Immature natural killer cell (primary cell): ENCODE data around the gene ARF1. TPM values are rescaled to one million over a fixed set of nuclear protein-coding genes. Genes with fewer than 3 reads are reported as not detected.

Source experiments
- DNase-seq, 3 donors: peaks; one replicate each; pipeline ENCODE4 v3.0.0; 2022; ENCODE audit warnings: mixed read lengths in 1 of 3
- H3K27ac Mint-ChIP-seq, 6 donors: one replicate each; pipeline ENCODE4 v1.8.0; 2020; ENCODE audit warnings: mixed read lengths in 6 of 6, mild to moderate bottlenecking in 5 of 6, inconsistent platforms in 4 of 6, moderate library complexity in 3 of 6
- H3K27me3 Mint-ChIP-seq, 3 donors: one replicate each; pipeline ENCODE4 v1.8.0; 2020 to 2021; ENCODE audit warnings: low read depth in 3 of 3, mild to moderate bottlenecking in 3 of 3, mixed read lengths in 3 of 3, moderate library complexity in 3 of 3, inconsistent platforms in 1 of 3
- H3K36me3 Mint-ChIP-seq, 3 donors: one replicate each; pipeline ENCODE4 v1.8.0; 2020; ENCODE audit warnings: mixed read lengths in 3 of 3, inconsistent platforms in 2 of 3, mild to moderate bottlenecking in 2 of 3
- H3K4me1 Mint-ChIP-seq, 2 donors: one replicate each; pipeline ENCODE4 v1.8.0; 2020; ENCODE audit warnings: inconsistent platforms in 2 of 2, mild to moderate bottlenecking in 2 of 2, mixed read lengths in 2 of 2, moderate library complexity in 1 of 2
- H3K4me3 Mint-ChIP-seq, 5 donors: one replicate each; pipeline ENCODE4 v1.8.0; 2020; ENCODE audit warnings: mild to moderate bottlenecking in 5 of 5, mixed read lengths in 5 of 5, inconsistent platforms in 3 of 5, moderate library complexity in 3 of 5
- H3K9me3 Mint-ChIP-seq, 6 donors: one replicate each; pipeline ENCODE4 v1.8.0; 2020; ENCODE audit warnings: mild to moderate bottlenecking in 6 of 6, mixed read lengths in 6 of 6, inconsistent platforms in 4 of 6, moderate library complexity in 3 of 6
- polyA plus RNA-seq, 3 donors: library from polyadenylated mRNA; unstranded; fragments of 300-500 nt; fragmentation: Illumina TruSeq; gene quantifications; one replicate each; pipeline ENCODE4 v1.2.3, GENCODE V29; 2021

The ARF1 gene
- polyA plus RNA-seq, 3 donors from 2014 or later: 533 to 916 (median 674) TPM

DNA sequence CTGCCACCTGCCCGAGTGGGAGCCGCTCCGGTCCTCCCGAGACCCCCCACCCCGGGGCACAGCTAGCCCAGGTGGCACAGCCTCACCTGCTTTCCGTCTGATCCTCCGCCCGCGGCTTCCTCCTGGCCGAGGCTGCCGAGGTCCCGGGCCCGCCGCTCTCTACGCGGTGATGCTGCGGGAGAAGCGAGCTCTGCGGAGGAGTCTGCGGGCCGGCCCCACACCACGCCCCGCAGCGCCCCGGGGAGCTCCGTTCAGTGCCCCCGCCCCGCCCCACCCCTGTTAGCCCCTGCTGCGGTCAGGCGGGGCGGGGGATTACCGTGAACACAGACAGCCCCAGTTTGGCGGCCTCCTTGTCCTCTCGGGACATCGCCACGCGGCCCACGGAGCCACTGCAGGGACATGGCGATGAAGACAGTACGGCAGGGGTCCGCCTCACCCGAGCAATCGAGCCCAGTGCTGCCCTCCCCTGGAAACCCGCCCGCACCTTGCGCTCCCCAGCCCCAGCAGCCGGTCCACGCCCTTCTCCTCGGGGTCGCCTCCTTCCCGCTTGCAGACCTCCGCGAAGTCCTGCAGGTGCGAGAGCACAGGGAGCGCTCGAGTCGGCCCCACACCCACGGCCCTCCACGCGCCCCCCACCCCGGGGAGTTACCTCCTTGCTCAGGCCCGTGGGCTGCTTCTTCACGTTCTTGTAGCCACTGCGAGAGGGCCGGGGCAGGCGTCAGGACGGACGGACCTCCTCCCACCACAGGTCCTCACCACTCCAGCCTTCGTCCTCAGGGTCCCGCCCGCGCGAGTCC is 19.7 kb downstream of the ARF1 start:
- H3K27me3 Mint-ChIP-seq: peaks cover 10 to 29% (median 21%) of the 10 kb centered on the region in 3 donors
- peak overlapping the region in 5 of 6 donors; percentile 51 to 88 (median 77) for H3K27ac Mint-ChIP-seq
- H3K36me3 Mint-ChIP-seq: peaks cover 7 to 14% (median 13%) of the 10 kb centered on the region in 3 donors
- H3K4me3 Mint-ChIP-seq: peak overlapping the region; percentile 73 to 94 (median 79)
- H3K4me1 Mint-ChIP-seq: peaks cover 29 to 40% of the 10 kb centered on the region in 2 donors
- H3K9me3 Mint-ChIP-seq: peaks cover 0 to 2% (median 0%) of the 10 kb centered on the region in 6 donors
- peak; percentile 50 to 60 (median 55) for DNase-seq

DNA sequence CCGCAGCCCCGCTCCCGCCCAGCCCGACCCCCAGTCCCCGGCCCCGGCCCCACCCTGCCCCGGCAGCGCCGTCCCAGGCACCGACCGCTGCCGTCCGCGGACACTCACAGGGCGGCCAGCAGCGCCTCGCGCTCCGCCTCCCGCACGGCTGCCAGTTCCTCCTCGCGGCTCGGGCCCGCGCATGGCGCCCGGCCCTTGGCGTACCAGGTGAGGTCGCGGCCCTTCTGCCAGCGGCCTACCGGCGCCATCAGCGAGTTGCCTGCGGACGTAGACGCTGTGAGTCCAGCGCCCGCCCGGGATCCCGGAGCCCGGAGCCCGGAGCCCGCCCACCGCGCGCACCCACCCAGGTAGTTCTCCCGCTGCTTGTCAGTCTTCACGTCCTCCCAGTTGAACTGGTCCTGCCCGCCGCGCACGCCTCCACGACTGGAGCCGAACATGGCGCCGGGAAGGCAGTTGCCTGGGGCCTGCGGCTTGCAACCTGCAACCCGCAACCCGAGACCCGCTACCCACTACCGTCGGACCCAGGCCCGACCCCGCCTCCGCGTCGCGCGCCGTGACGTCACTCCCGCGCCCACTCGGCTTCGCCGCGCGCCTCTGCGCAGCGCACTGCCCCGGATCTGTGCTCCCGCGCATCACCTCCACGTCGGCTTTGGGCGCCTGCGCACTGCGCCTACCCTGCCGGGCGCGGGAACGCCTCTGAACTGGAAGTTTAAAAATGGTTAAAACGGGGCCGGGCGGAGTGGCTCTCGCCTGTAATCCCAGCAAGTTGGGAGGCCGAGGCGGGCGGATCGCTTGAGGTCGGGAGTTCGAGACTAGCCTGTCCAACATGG is 20.5 kb downstream of the ARF1 start, which contains the start of gene C1orf35:
Gene C1orf35, minus strand, starts transcription at position 535 of the 830 bp plus-strand sequence. Its CDS starts 98 bp downstream, at position 437.
- Mint-ChIP-seq H3K27me3 (peaks cover 7 to 25% (median 15%) of the 10 kb centered on the region in 3 donors), H3K4me1 (peaks cover 24 to 32% of the 10 kb centered on the region in 2 donors), H3K36me3 (peaks cover 7 to 13% (median 7%) of the 10 kb centered on the region in 3 donors), H3K9me3 (peaks cover 0 to 2% (median 0%) of the 10 kb centered on the region in 6 donors), H3K4me3 (peak within 1 kb of the TSS; percentile 89 to 95 (median 94)), H3K27ac (peak within 1 kb of the TSS; percentile 86 to 95 (median 94))
- DNase-seq: peak; percentile 92 to 94 (median 94)

DNA sequence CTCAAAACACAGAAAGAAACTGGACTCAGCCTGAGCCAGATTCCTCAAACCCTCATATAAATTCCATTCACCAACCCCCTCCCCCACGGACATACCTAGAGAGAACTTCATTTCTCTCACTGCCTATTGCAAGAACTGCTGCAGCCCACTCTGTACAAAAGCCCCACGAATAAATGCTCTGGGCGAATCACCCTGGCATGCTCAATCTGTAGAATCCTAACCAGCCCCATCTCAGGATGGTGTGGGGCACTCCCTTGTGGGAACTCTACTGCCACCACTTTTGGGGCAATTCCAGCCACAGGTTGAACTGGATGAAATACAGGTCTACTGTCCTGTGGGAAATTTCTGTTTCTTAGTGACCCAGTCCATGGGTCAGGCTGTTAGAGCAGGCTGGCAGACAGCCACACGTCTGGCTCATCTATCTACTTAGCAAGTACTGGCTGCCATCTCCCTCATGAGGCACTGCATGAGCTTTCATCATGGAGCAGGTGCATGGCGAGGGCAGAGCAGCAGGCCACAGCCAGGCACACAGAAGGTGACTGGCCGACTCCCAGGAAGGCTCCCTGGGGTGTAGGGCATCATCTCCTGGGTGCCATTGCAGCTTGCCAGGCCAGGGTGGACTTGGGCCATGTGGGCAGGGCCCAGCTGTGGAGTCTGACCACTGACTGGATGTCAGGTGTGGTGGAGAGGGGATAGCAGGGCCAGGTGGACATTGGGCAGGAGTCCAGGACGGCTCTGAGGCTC is 22.2 kb downstream of the ARF1 start:
- Mint-ChIP-seq H3K27ac (peak overlapping the region; percentile 39 to 88 (median 78)), H3K9me3 (peaks cover 0 to 2% (median 0%) of the 10 kb centered on the region in 6 donors), H3K36me3 (peaks cover 0 to 5% (median 1%) of the 10 kb centered on the region in 3 donors), H3K4me3 (peak overlapping the region; percentile 65 to 95 (median 91)), H3K27me3 (peaks cover 6 to 25% (median 12%) of the 10 kb centered on the region in 3 donors), H3K4me1 (peaks cover 35 to 37% of the 10 kb centered on the region in 2 donors)
- no peak for DNase-seq

DNA sequence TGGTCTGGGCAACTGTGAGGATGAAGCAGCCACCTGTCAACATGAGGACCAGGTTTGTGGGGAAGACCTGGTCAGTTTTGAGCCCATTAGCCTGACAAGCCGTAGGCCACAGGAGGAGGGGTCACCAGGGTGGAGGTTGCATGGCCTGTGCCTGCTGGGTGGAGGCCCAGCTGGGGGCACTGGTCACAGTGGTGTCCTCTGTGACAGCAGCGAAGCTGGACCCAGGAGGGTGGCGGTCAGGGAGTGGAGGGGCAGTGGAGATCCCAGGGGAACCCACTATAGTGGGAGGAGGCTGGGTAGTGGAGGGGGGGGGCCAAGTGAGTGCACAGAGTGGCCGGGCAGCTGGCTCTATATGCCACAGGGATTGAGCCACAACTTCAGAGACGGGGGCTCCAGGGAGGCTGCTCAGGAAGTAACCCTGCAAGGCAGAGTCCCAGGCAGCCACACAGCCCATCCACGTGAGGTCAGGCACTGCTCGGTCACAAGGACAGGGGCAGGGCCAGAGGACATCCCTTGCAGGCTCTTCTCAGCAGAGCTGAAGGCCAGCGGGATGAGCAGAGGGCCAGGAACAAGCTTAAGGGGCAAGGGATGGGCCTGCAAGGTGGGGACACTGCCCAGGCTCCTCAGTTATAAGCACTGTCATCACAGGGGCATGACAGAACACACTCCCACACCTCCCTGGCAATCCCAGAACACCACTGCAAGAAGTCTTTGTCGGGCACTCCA is 22.9 kb downstream of the ARF1 start:
- DNase-seq: no peak
- H3K4me1 Mint-ChIP-seq: peaks cover 41 to 43% of the 10 kb centered on the region in 2 donors

DNA sequence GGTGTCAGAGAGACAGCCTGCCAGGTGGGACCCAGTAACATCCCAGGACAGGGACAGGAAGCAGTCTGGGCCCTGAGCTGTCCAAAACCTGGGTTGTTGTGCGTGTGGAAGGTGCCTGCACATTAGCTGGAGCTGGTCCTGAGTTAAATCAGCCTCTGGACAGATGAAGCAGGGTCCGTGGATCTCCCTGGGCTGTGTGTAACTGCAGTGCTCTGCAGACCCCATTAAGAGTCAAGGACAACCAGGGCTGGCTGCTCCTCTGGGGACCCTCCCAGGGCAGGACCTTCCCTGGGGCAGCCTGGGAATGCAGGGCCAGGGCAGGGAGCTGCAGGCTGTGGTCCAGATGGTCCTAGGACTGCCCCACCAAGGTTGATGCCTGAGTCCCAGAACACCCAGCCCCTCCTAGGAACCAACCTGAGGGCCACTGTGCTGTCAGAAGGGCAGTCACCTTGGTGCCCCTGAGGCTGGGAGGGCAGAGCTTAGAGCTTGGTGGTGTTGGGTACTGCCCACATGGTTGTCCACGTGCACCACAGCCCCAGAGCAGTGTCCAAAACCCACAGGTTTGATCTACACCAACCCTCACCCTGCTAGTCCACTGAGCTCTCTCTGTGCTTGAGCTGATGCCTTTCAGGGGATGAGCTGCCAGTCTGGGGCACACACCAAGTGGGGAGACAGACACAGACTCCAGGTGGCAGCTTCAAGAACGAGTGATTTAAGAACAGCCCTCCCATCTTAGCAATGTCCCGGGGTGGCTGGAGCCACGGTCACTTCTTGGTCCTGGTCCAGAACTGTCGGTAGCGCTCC is 23.7 kb downstream of the ARF1 start:
- no peak for DNase-seq
- peaks cover 0 to 5% (median 0%) of the 10 kb centered on the region in 3 donors for H3K36me3 Mint-ChIP-seq
- H3K27ac Mint-ChIP-seq: peak overlapping the region in 2 of 6 donors; percentile 28 to 62
- peaks cover 0 to 2% (median 0%) of the 10 kb centered on the region in 6 donors for H3K9me3 Mint-ChIP-seq
- H3K27me3 Mint-ChIP-seq: peaks cover 6 to 16% (median 12%) of the 10 kb centered on the region in 3 donors
- H3K4me3 Mint-ChIP-seq: peak overlapping the region in 3 of 5 donors; percentile 14 to 44 (median 17)
- H3K4me1 Mint-ChIP-seq: peaks cover 41 to 43% of the 10 kb centered on the region in 2 donors

More for the DNA sequence above, 22.9 kb downstream of the ARF1 start:
- Mint-ChIP-seq H3K27me3 (peaks cover 6 to 19% (median 12%) of the 10 kb centered on the region in 3 donors), H3K27ac (peak overlapping the region in 1 of 6 donors; percentile 16), H3K4me3 (no peak overlapping the region), H3K9me3 (peaks cover 0 to 2% (median 0%) of the 10 kb centered on the region in 6 donors), H3K36me3 (peaks cover 0 to 5% (median 0%) of the 10 kb centered on the region in 3 donors)

DNA sequence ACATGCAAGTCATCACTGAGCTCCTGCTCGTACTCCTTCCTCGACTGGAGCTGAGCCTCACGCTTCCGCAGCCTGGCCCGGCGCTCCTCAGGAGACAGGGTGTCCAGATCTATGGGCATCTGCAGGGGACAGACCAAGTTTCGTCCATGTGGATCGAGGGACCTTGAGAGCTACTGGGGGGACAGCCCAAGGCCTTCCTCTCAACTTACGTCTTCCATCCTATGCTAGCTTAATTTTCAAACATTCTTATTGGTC is 24.2 kb downstream of the ARF1 start:
- Mint-ChIP-seq H3K4me3 (peak overlapping the region in 4 of 5 donors; percentile 14 to 44 (median 20)), H3K9me3 (peaks cover 0 to 2% (median 0%) of the 10 kb centered on the region in 6 donors), H3K27me3 (peaks cover 6 to 12% (median 11%) of the 10 kb centered on the region in 3 donors), H3K27ac (peak overlapping the region in 3 of 6 donors; percentile 19 to 62 (median 50)), H3K4me1 (peaks cover 36 to 38% of the 10 kb centered on the region in 2 donors), H3K36me3 (peaks cover 0 to 5% (median 0%) of the 10 kb centered on the region in 3 donors)
- no peak for DNase-seq

DNA sequence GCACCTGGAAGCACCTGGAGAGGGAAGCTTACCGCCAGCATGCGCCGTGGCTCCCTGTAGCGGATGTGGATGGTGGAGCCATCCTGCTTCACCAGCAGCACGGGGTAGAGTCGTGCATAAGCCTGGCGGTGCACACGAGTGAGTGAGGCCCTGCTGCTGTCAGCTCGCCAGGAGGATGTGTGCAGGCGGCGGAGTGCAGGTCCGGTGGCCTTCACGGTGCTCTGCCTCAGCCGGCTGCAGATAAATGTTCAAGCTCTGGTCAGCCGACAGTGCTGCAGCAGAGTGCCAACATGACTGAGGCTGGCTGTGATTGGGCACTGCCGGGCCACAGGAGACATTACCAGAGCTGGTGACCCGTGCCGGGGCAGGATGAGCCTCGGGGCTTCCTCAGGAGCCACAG is 25.1 kb downstream of the ARF1 start:
- Mint-ChIP-seq H3K36me3 (peaks cover 0 to 5% (median 0%) of the 10 kb centered on the region in 3 donors), H3K4me1 (peaks cover 36 to 37% of the 10 kb centered on the region in 2 donors), H3K27me3 (peaks cover 6 to 11% (median 10%) of the 10 kb centered on the region in 3 donors), H3K27ac (peak overlapping the region in 4 of 6 donors; percentile 50 to 93 (median 55)), H3K4me3 (peak overlapping the region; percentile 91 to 94 (median 92)), H3K9me3 (peaks cover 0 to 2% (median 0%) of the 10 kb centered on the region in 6 donors)
- no peak for DNase-seq

DNA sequence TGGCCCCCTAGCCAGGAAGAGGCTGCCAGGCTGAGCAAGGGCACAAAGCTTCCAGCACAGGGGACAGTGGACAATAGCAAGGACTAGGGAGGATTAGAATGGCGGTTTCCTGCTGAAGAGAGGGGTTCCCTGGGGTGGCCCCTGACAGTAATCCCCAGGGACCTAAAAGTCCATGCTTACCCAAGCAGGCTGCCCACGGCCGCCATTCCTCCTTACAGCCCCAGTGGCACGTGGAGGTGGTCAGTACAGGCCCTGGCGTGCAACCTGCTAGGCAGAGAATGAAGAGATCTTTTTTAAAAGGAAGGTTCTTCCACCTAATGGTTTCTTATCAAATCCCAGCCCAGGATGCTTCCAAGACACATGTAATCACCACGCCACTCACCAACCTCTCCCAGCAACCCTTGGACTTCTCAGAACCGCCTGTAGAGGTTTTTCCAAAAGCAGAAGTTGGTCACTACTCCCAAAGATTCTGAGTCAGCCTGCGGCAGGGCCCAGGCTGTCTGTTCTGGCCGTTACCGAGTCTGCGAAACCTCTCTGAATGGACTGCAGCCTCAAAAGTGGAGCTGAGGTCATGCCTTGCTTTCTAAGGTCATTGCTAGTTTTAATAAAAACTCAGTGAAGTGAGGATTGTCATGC is 25.7 kb downstream of the ARF1 start:
- H3K36me3 Mint-ChIP-seq: peaks cover 0 to 5% (median 0%) of the 10 kb centered on the region in 3 donors
- no peak for DNase-seq
- no peaks in the 10 kb centered on the region for H3K9me3 Mint-ChIP-seq
- peaks cover 35 to 36% of the 10 kb centered on the region in 2 donors for H3K4me1 Mint-ChIP-seq
- H3K27me3 Mint-ChIP-seq: peaks cover 5 to 10% (median 8%) of the 10 kb centered on the region in 3 donors
- peak overlapping the region; percentile 50 to 93 (median 74) for H3K27ac Mint-ChIP-seq
- H3K4me3 Mint-ChIP-seq: peak overlapping the region; percentile 91 to 94 (median 92)

DNA sequence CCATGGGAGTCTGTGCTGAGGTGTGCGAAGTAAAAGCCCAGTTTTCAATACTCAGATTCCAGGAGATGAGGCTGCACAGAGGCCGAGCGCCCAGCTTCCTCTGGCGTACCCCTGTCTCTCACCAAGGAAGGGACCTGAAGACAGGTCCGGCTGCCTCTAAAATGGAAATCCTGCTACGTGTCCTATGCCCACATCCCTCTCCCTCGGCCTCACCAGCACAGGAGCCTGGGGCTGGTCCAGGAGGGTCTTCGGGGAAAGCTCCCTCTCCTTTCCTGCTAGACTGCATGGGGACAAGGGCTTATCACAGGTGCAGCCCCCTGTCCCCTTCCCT is 26.2 kb downstream of the ARF1 start:
- peaks cover 31% of the 10 kb centered on the region in 2 donors for H3K4me1 Mint-ChIP-seq
- DNase-seq: no peak
- H3K4me3 Mint-ChIP-seq: peak overlapping the region; percentile 91 to 94 (median 92)
- peaks cover 2 to 7% (median 5%) of the 10 kb centered on the region in 3 donors for H3K27me3 Mint-ChIP-seq
- H3K9me3 Mint-ChIP-seq: no peaks in the 10 kb centered on the region
- H3K36me3 Mint-ChIP-seq: peaks cover 0 to 5% (median 0%) of the 10 kb centered on the region in 3 donors
- H3K27ac Mint-ChIP-seq: peak overlapping the region; percentile 50 to 93 (median 74)

DNA sequence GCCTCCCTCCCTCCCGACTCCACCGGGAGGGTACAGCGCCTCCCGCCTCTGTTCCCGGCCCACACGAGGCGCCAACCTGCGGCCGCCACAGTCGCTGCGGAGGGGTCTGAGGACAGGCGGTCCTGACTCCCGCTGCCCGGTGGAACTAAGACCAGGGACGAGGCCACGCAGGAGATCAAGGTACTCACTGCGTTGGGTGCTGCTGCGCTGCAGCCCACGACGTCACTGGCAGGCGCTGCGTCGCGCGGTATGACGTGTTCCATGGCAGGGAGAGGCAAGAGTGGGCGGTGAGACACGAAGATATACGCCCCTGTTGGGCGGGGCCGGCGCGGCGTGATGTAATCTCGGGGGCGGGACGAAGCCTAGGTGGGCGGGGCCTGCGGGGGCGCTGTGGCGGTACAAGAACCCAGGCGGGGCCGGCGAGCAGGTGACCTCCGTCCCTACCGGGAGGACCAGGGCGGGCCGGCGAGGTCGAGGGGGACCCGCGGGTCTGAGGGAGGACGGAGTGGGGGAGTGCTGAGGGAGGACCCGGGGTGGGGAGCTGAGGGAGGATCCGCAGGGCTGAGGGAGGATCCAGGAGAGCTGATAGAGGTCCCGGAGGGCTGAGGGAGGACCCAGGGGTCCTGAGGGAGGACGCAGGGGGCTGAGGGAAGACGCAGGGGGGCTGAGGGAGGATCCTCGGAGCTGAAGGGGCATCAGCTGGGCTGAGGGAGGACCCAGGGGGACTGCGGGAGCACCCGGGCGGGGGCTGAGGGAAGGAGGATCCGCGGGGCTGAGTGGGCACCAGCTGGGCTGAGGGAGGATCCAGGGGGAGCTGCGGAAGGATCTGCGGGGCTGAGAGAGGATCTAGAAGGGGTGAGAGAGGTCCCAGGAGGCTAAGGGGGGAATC is 26.8 kb downstream of the ARF1 start, which contains the start of gene MRPL55:
Gene MRPL55, minus strand, starts transcription at position 227 of the 889 bp plus-strand sequence. CDS start 1,039 bp downstream, outside the sequence.
- Mint-ChIP-seq H3K27me3 (peaks cover 2 to 7% (median 3%) of the 10 kb centered on the region in 3 donors), H3K4me3 (peak within 1 kb of the TSS; percentile 91 to 94 (median 92)), H3K36me3 (peaks cover 0 to 5% (median 0%) of the 10 kb centered on the region in 3 donors), H3K4me1 (peaks cover 26% of the 10 kb centered on the region in 2 donors), H3K27ac (peak within 1 kb of the TSS; percentile 91 to 95 (median 92)), H3K9me3 (no peaks in the 10 kb centered on the region)
- peak; percentile 98 for DNase-seq
